ENCODE results near the gene GPR132. TPM values are rescaled to one million over a fixed set of nuclear protein-coding genes. Genes with fewer than 3 reads are reported as not detected.

GPR132 gene
- total RNA-seq, 1 experiment from 2014 or later, result 0.10 TPM

- TF ChIP-seq POLR2AphosphoS5 (IDR thresholded peaks at IDR 0.05; ENCODE audit: low read depth, low read length) (peak; percentile 72), ATF3 (IDR thresholded peaks at IDR 0.05) (no peak), YY1 (IDR thresholded peaks at IDR 0.05; ENCODE audit: extremely low read depth, insufficient replicate concordance, low read depth, low read length) (peak; percentile 65), TCF7L2 (IDR thresholded peaks at IDR 0.05; ENCODE audit: borderline replicate concordance, extremely low read depth, insufficient read depth, insufficient read length) (peak; percentile 99), EZH2 (IDR thresholded peaks at IDR 0.05) (no peak), SIN3A (IDR thresholded peaks at IDR 0.05; ENCODE audit: low read depth) (no peak), RAD21 (IDR thresholded peaks at IDR 0.05; ENCODE audit: low read depth) (no peak), CBX3 (IDR thresholded peaks at IDR 0.05; ENCODE audit: low read depth) (no peak), ZFX (IDR thresholded peaks at IDR 0.05) (peak; percentile 56), CEBPB (IDR thresholded peaks at IDR 0.05; ENCODE audit: low read depth) (no peak), ZBTB33 (IDR thresholded peaks at IDR 0.05; ENCODE audit: extremely low read depth, insufficient replicate concordance, low read length) (peak; percentile 68)
- intact Hi-C loops (cut with micrococcal nuclease), result loop anchor here (2.0 to 5.0 kb wide), 2 partner anchors 75 to 91 kb away; partner anchors contain the start of gene NUDT14
- no TSS peak for BruUV-seq (replicated peaks)
- CTCF ChIA-PET, result interaction anchor here (0.7 to 1.6 kb wide), 12 partner anchors 24 to 426 kb away, joined by 3 to 10 read pairs (median 4); partner anchors contain the start of genes BRF1 and PACS2
- H3K4me3 ChIP-seq (replicated peaks in 1 of 2; ENCODE audit: low read depth in 1 of 2, low read length in 2 of 2), result peak overlapping the region; percentile 72 to 87
- H3K9me3 ChIP-seq (ENCODE audit: control insufficient read depth in 1 of 2, insufficient read depth in 1 of 2, low read depth in 1 of 2, low read length in 2 of 2), result no peaks in the 10 kb centered on the region
- no peaks in the 10 kb centered on the region for H3K27me3 ChIP-seq (ENCODE audit: insufficient read depth, low read length)
- RAD21 ChIA-PET (ENCODE audit: low non-redundant PET in 1 of 2, low total read pairs in 2 of 2, uncharacterized antibody in 2 of 2, unreplicated experiment in 2 of 2), result interaction anchor here in 1 of 2 experiments (0.6 kb wide), 1 partner anchor 428 kb away, joined by 3 read pairs; no protein-coding TSS in a partner anchor
- peaks cover 64 to 84% of the 10 kb centered on the region in 2 experiments for H3K4me1 ChIP-seq (ENCODE audit: control insufficient read depth in 1 of 2, insufficient read depth in 2 of 2, low read length in 2 of 2)
- POLR2A ChIA-PET, result interaction anchor here (1.2 kb wide), 1 partner anchor 77 kb away, joined by 3 read pairs; the partner anchor contains the start of gene JAG2
- no peak overlapping the region for H2AFZ ChIP-seq (ENCODE audit: low read depth, low read length, poor library complexity, severe bottlenecking)
- DNase-seq (ENCODE audit: low read depth, low spot score) (peak; percentile 77), ATAC-seq (peak; percentile 45)
- H3K27ac ChIP-seq (ENCODE audit: low read depth, low read length), result peak overlapping the region; percentile 99
- H4K20me1 ChIP-seq (ENCODE audit: insufficient read depth), result no peaks in the 10 kb centered on the region
- H3K4me2 ChIP-seq (ENCODE audit: low read length), result peak overlapping the region; percentile 86
- peak overlapping the region; percentile 95 for H3K9ac ChIP-seq (ENCODE audit: low read length)
- H3K9me2 ChIP-seq (ENCODE audit: insufficient read depth), result no peaks in the 10 kb centered on the region
- peaks cover 9% of the 10 kb centered on the region; the same call in 1 of the 2 replicates for H3K79me2 ChIP-seq (ENCODE audit: insufficient read depth, low read length)
- no peaks in the 10 kb centered on the region for H3K36me3 ChIP-seq (ENCODE audit: control insufficient read depth in 1 of 2, insufficient read depth in 2 of 2, low read length in 2 of 2)
Observed at GRCh38 chr14:105091517-105092170, 26.4 kb upstream of the GPR132 start.
